Right lobe of liver (tissue), 6 donors: ENCODE results near the gene DECR2. TPM values are rescaled to one million over a fixed set of nuclear protein-coding genes. Genes with fewer than 3 reads are reported as not detected.

ENCODE experiments used
- ATAC-seq, 4 donors: fragments of 200-7000 bp; cut with Tn5 transposase; one replicate each; pipeline ENCODE4 v1.9.1; 2020; ENCODE audit warnings: mild to moderate bottlenecking in 4 of 4, moderate library complexity in 4 of 4
- DNase-seq, 3 donors: peaks; one replicate each; pipeline ENCODE4 v3.0.0-alpha.2; 2020
- H3K27ac ChIP-seq, 3 donors: fragments of 200-600 bp; one replicate each; pipeline ENCODE4 v1.8.0; 2022
- H3K27me3 ChIP-seq, 2 donors: fragments of 200-600 bp; one replicate each; pipeline ENCODE4 v1.8.0; 2022
- H3K36me3 ChIP-seq, 4 donors: fragments of 200-600 bp; sonication (generic) in 1 of 4; one replicate each; pipeline versions ENCODE4 v1.5.1 to v1.8.0; 2017 to 2022; ENCODE audit warnings: control low read depth in 1 of 4
- H3K4me1 ChIP-seq, 4 donors: fragments of 200-600 bp; sonication (generic) in 1 of 4; one replicate each; pipeline versions ENCODE4 v1.5.1 to v1.8.0; 2017 to 2022; ENCODE audit warnings: control low read depth in 1 of 4
- H3K4me3 ChIP-seq, 3 donors: fragments of 200-600 bp; one replicate each; pipeline ENCODE4 v1.8.0; 2022
- H3K9me3 ChIP-seq, 4 donors: fragments of 200-600 bp; sonication (generic) in 1 of 4; one replicate each; pipeline versions ENCODE4 v1.5.1 to v1.8.0; 2017 to 2022; ENCODE audit warnings: control low read depth in 1 of 4
- POLR2A ChIP-seq: fragments of 450-650 bp; IDR thresholded peaks from one replicate; pipeline ENCODE4 v1.6.1; 2017; ENCODE audit warnings: antibody characterized with exemption, mild to moderate bottlenecking
- WGBS: methylation state at CpG from one replicate; pipeline ENCODE4 v1.1.6; 2018; ENCODE audit warnings: low coverage, low lambda C conversion rate; ENCODE audit not compliant: insufficient coverage; ENCODE audit errors: missing lambda C conversion rate; 5-methylcytosine and 5-hydroxymethylcytosine counted together
- intact Hi-C, 2 donors: fragments of 100-400 bp; cut with DNase I; formaldehyde crosslinking; loops; one replicate each; pipeline versions ENCODE4 v1.11.2 to v1.14.1; 2022
- total RNA-seq, 6 experiments: library from RNA; depleted of rRNA in 2 of 6; stranded (reverse); fragments of >200 nt in 2 of 6; fragmentation: NEBNext Ultra II Directional in 3 of 6; extraction: Animal tissue kit (Norgen Biotek cat#: 25700) in 3 of 6; gene quantifications; one replicate each; pipeline versions ENCODE4 v1.1.0 to v1.2.4, GENCODE V29; 2016 to 2023
- TF ChIP-seq, protein P1 (sequence below), 4 donors: fragments of 200-600 bp in 3 of 4; fragments of 450-650 bp in 1 of 4; IDR thresholded peaks; one replicate each; pipeline versions ENCODE4 v1.5.1 to v1.8.0; 2016 to 2022; ENCODE audit warnings: antibody characterized with exemption in 4 of 4, mild to moderate bottlenecking in 2 of 4
- donor health status: DM: no; HTN: yes; CAD: no.
- donor health status: DM: no; HTN: no; CAD: no.
- donor health status: DM: no; HTN: no; CAD: no.
- donor health status: DM: no; HTN: yes; CAD: no.
- donor health status: DM: no; HTN: yes; CAD: no.

DECR2 gene
- total RNA-seq, 6 experiments from 2014 or later, result 73.6 to 169 (median 97.0) TPM

DNA sequence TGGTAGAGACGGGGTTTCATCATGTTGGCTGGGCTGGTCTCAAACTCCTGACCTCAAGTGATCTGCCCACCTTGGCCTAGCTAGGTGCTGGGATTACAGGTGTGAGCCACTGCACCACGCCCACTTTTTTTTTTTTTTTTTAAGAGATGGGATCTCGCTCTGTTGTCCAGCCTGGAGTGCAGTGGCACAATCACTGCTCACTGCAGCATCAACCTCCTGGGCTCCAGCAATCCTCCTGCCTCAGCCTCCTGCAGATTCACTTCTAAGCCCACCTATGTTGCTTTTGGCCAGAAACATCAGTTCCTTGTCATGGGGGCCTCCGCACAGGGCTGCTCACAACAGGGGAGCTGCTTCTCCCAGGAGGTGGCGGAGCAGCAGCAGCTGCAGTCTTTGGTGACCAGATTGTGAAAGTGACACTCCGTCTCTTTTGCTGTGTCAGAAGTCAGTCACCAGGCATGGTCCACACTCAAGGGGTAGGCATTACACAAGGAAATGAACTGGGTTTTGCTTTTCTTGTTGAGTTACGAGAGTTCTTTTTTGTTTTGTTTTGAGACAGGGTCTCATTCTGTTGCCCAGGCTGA is 9.1 kb upstream of the DECR2 start:
- Histone ChIP-seq H3K4me3 (no peak overlapping the region), H3K36me3 (no peaks in the 10 kb centered on the region), H3K4me1 (no peaks in the 10 kb centered on the region), H3K27me3 (no peaks in the 10 kb centered on the region), H3K27ac (no peak overlapping the region), H3K9me3 (no peaks in the 10 kb centered on the region)
- intact Hi-C loops, result loop anchor here in 1 of 2 donors (10.0 kb wide), 1 partner anchor 102 kb away; no protein-coding TSS in a partner anchor
- TF ChIP-seq, protein P1, sequence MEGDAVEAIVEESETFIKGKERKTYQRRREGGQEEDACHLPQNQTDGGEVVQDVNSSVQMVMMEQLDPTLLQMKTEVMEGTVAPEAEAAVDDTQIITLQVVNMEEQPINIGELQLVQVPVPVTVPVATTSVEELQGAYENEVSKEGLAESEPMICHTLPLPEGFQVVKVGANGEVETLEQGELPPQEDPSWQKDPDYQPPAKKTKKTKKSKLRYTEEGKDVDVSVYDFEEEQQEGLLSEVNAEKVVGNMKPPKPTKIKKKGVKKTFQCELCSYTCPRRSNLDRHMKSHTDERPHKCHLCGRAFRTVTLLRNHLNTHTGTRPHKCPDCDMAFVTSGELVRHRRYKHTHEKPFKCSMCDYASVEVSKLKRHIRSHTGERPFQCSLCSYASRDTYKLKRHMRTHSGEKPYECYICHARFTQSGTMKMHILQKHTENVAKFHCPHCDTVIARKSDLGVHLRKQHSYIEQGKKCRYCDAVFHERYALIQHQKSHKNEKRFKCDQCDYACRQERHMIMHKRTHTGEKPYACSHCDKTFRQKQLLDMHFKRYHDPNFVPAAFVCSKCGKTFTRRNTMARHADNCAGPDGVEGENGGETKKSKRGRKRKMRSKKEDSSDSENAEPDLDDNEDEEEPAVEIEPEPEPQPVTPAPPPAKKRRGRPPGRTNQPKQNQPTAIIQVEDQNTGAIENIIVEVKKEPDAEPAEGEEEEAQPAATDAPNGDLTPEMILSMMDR (IDR thresholded peaks at IDR 0.05), result peak in 1 of 4 donors; percentile 4
- no peak for TF ChIP-seq POLR2A
- WGBS, result 80% methylated on average over 5 of the region's 7 CpGs
- ATAC-seq (peak in 3 of 4 donors; percentile 24 to 42 (median 39)), DNase-seq (no peak)

DNA sequence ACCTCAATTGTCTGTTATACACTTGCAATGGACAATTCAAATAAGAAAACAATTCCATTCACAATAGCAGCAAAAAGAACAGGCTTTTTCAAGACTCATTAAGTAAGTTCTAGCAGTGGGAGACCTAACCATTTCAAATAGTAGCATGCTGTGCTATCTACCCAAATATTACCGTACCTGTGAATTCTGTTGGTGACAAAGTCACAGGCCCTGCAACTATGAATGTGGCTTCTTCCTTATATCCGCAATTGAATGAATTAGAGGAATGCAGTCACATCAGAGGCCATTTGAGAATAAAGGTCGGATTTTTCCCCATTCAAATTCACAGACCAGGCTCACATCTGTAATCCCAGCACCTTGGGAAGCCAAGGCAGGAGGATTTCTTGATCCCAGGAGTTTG is 5.5 kb upstream of the DECR2 start:
- H3K27me3 ChIP-seq, result no peaks in the 10 kb centered on the region
- no peaks in the 10 kb centered on the region for H3K36me3 ChIP-seq
- no peaks in the 10 kb centered on the region for H3K9me3 ChIP-seq
- TF ChIP-seq, protein P1 (IDR thresholded peaks at IDR 0.05), result no peak
- ATAC-seq (no peak), DNase-seq (no peak)
- intact Hi-C loops, result loop anchor here in 1 of 2 donors (10.0 kb wide), 1 partner anchor 99 kb away; no protein-coding TSS in a partner anchor
- WGBS, result 26% methylated on average over 3 of the region's 3 CpGs
- peaks cover 0 to 6% (median 0%) of the 10 kb centered on the region in 4 donors for H3K4me1 ChIP-seq
- H3K27ac ChIP-seq, result no peak overlapping the region
- H3K4me3 ChIP-seq, result no peak overlapping the region

DNA sequence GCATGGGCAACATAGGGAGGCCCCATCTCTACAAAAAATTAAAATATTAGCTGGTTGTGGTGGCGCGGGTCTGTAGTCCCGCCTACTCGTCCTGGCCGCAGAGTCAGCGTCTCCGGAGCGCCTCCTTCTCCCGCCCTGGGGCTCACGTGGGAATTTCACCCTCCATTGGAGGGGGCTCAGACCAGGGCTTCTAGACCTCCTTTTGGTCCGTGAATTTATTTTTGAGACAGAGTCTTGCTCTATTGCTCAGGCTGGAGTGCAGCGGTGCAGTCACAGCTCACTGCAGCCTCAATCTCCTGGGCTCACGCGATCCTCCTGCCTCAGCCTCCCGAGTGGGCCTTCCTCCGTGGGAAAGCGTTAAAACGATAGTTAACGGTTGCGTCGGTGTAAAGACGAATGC is 5.1 kb upstream of the DECR2 start:
- H3K27me3 ChIP-seq, result no peaks in the 10 kb centered on the region
- H3K4me3 ChIP-seq, result peak overlapping the region; percentile 12 to 65 (median 41)
- peak overlapping the region in 1 of 3 donors; percentile 43 for H3K27ac ChIP-seq
- DNase-seq (peak in 1 of 3 donors; percentile 49), ATAC-seq (peak in 2 of 4 donors; percentile 11 to 42)
- no peaks in the 10 kb centered on the region for H3K9me3 ChIP-seq
- peaks cover 0 to 6% (median 0%) of the 10 kb centered on the region in 4 donors for H3K4me1 ChIP-seq
- TF ChIP-seq POLR2A, result no peak
- TF ChIP-seq, protein P1 (IDR thresholded peaks at IDR 0.05), result no peak
- intact Hi-C loops, result loop anchor here in 1 of 2 donors (10.0 kb wide), 1 partner anchor 98 kb away; no protein-coding TSS in a partner anchor
- no peaks in the 10 kb centered on the region for H3K36me3 ChIP-seq
- WGBS, result 7% methylated on average over 21 of the region's 22 CpGs

DNA sequence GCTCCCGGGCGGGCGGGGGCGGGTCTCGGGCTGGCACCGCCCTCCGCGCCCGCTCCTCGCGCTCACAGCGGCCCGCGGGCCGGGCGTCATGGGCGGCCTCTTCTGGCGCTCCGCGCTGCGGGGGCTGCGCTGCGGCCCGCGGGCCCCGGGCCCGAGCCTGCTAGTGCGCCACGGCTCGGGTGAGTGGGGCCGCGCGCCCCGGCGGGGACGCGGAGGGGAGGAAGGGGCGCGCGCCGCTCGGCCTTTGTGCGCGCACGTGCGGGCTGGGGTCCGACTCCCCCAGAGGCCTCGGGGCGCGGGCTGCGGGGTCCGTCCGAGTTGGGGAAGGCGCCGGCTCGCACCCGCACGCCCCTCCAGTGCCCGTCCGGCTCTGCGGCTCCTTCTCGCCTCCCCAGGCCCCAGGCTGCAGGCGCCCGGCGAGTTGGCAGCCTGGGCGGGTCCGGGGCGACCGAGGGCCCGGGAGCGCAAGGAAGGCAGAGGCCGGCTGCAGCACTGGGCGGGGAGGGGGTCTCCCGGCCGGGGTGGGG is 4.5 kb upstream of the DECR2 start, which contains the start of gene NME4:
Gene NME4, plus strand, starts transcription at position 65 of the 527 bp plus-strand sequence. Its CDS starts 24 bp downstream, at position 89.
- DNase-seq (peak in 1 of 3 donors; percentile 52), ATAC-seq (peak in 1 of 4 donors; percentile 5)
- no peaks in the 10 kb centered on the region for H3K9me3 ChIP-seq
- intact Hi-C loops, result loop anchor here in 1 of 2 donors (10.0 kb wide), 1 partner anchor 98 kb away; no protein-coding TSS in a partner anchor
- H3K4me1 ChIP-seq, result peaks cover 0 to 6% (median 0%) of the 10 kb centered on the region in 4 donors
- TF ChIP-seq POLR2A, result no peak
- TF ChIP-seq, protein P1 (IDR thresholded peaks at IDR 0.05), result no peak
- WGBS, result under 1% methylated on average over 24 of the region's 75 CpGs
- no peaks in the 10 kb centered on the region for H3K27me3 ChIP-seq
- H3K36me3 ChIP-seq, result no peaks in the 10 kb centered on the region
- H3K4me3 ChIP-seq, result peak within 1 kb of the TSS; percentile 30 to 65 (median 46)
- peak within 1 kb of the TSS in 1 of 3 donors; percentile 43 for H3K27ac ChIP-seq
